Activated naive CD4-positive, alpha-beta T cell treated with anti-CD3 and anti-CD28 coated beads for 36 hours (primary cell): ENCODE data around the gene CATSPER4. TPM values are rescaled to one million over a fixed set of nuclear protein-coding genes. Genes with fewer than 3 reads are reported as not detected.

ENCODE experiments used
- CTCF ChIA-PET: fragments of 350-600 bp; sonication (Branson Sonifier 250); formaldehyde crosslinking; loops from one replicate; lab custom pipeline; 2021; ENCODE audit warnings: antibody characterized with exemption; lab: Charles Lee
- DNase-seq: peaks from one replicate; pipeline ENCODE4 v3.0.0-alpha.2; 2020
- H3K27ac Mint-ChIP-seq: one replicate; pipeline ENCODE4 v1.8.0; 2021; ENCODE audit warnings: mild to moderate bottlenecking, mixed read lengths
- H3K27me3 Mint-ChIP-seq: one replicate; pipeline ENCODE4 v1.8.0; 2021; ENCODE audit warnings: low read depth, mixed read lengths
- H3K36me3 Mint-ChIP-seq: one replicate; pipeline ENCODE4 v1.8.0; 2021; ENCODE audit warnings: low read depth, mixed read lengths
- H3K4me1 Mint-ChIP-seq: one replicate; pipeline ENCODE4 v1.8.0; 2021; ENCODE audit warnings: low read depth, mixed read lengths
- H3K4me3 Mint-ChIP-seq: one replicate; pipeline ENCODE4 v1.8.0; 2021; ENCODE audit warnings: mild to moderate bottlenecking, moderate library complexity, mixed read lengths
- H3K9me3 Mint-ChIP-seq: one replicate; pipeline ENCODE4 v1.8.0; 2021; ENCODE audit warnings: mixed read lengths
- intact Hi-C: fragments of 100-400 bp; cut with micrococcal nuclease; formaldehyde crosslinking; loops from one replicate; pipeline ENCODE4 v1.15.1; 2023
- total RNA-seq, 2 experiments: library from RNA; stranded (reverse); gene quantifications; one replicate each; pipeline ENCODE4 v1.2.3, GENCODE V29; 2021

The CATSPER4 gene
- total RNA-seq, 2 experiments from 2014 or later: not detected

DNA sequence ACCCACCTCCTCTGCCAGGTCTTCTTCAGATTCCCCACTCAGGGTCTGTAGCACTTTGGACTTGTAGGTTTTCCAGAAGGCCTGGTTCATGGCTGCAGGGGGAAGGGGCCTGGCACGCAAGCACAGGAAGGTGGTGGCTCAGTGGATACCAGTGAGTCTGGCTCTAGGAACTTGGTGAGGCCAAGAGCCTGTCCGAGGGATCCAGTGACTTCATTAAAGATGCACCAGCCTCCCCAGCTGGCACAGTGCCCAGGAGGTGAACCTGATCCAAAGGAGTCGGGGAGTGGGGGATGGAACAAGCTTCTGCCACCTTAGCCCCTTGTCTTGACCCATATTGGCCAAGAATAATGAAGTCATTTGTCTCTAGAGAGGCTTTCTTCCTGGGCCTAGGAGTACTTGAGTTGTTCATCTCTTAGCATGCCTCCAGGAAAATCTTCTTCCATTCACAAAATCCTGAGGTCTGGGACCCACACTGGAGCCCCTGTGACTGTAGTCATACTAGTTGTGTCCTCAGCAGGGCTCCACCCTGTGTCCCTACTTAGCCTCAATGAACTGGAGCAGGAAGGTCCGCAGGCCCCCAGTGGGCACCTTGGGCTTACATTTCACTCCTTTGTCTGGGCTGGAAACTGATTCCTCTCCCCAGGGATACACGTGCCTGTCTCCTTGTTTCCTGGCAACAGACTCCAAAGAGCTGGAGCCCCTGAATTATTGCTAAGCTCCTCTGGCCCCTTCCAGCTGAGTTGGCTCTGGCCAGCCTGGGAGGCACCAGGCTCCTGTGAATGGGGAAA lies 21.8 kb upstream of the CATSPER4 start, which contains the start of gene C1orf232:
C1orf232 (minus strand) TSS at position 554 of the 788 bp plus-strand sequence; CDS start at position 90, 464 bp downstream.
- CTCF ChIA-PET: interaction anchor here (0.8 to 2.1 kb wide), 6 partner anchors 10 to 223 kb away, joined by 3 to 31 read pairs (median 6); partner anchors contain the start of gene CEP85
- intact Hi-C loops: loop anchor here (1.0 kb wide), 2 partner anchors 66 to 153 kb away; partner anchors contain the start of gene CEP85
- H3K27me3 Mint-ChIP-seq: peaks cover 6% of the 10 kb centered on the region

DNA sequence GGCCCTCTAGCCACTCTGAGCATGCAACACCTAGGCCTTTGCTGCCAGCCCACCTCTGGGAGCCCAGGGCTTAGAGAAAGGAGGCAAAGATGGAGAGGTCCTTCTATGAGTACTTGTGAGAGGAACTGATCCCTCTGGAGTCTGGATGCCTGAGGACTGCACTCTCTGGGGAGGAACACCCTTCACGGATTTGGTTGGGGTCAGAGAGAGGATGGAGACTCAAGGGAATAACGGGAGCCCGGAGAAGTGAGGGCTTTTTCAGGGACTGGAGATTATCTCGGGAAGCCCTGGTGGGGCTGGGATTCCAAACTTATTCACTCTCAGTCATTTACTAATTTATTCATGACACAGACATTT lies 21.2 kb upstream of the CATSPER4 start:
- Mint-ChIP-seq H3K4me1 (peaks cover 13% of the 10 kb centered on the region), H3K27ac (no peak overlapping the region), H3K36me3 (peaks cover 5% of the 10 kb centered on the region), H3K27me3 (peaks cover 2% of the 10 kb centered on the region), H3K4me3 (peak overlapping the region; percentile 78), H3K9me3 (no peaks in the 10 kb centered on the region)
- CTCF ChIA-PET: interaction anchor here (0.8 to 2.1 kb wide), 13 partner anchors 8 to 222 kb away, joined by 3 to 31 read pairs (median 4); partner anchors contain the start of gene CEP85
- intact Hi-C loops: loop anchor here (1.0 kb wide), 2 partner anchors 65 to 152 kb away; partner anchors contain the start of gene CEP85
- no peak for DNase-seq

More for the DNA sequence above, 21.8 kb upstream of the CATSPER4 start, which contains the start of gene C1orf232:
- Mint-ChIP-seq H3K4me1 (peaks cover 15% of the 10 kb centered on the region), H3K27ac (peak within 1 kb of the TSS; percentile 60), H3K4me3 (peak within 1 kb of the TSS; percentile 78), H3K9me3 (no peaks in the 10 kb centered on the region), H3K36me3 (peaks cover 5% of the 10 kb centered on the region)
- no peak for DNase-seq

DNA sequence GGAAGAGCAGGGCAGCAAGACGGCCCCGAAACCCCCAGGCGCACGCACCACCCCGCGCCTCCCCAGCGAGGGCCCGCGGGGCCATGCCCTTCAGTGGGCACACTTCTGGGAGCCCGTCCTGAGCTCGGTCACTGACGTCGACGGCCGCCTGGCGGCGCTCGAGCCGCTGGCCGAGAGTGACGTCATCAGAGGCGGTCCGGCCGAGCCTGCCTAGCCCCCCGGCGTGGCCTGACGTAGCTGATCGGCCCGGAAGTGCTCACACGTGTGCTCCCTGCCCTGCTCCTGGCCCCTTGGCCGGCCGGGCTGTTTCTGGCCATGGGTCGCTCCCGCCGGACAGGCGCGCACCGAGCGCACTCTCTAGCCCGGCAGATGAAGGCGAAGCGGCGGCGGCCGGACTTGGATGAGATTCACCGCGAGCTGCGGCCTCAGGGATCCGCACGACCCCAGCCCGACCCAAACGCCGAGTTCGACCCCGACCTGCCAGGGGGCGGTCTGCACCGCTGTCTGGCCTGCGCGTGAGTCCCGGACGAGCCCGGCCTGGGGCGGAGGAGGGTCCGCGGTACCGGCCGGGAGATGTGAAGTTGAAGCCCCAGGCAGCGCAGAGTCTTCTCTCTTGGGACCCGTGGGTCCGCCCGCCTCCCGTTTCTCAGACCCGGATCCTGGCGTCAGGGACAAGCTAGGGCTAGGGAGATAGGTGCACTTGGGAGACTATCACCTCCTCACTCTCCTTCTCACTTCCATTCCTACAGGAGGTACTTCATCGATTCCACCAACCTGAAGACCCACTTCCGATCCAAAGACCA lies 20.5 kb upstream of the CATSPER4 start, which contains the start of gene ZNF593:
ZNF593 (plus strand) TSS at position 240 of the 803 bp plus-strand sequence; CDS start at position 316, 76 bp downstream.
- H3K27me3 Mint-ChIP-seq: no peaks in the 10 kb centered on the region
- CTCF ChIA-PET: interaction anchor here (0.6 to 2.1 kb wide), 20 partner anchors 9 to 222 kb away, joined by 3 to 31 read pairs (median 3); partner anchors contain the start of gene CEP85
- intact Hi-C loops: loop anchor here (1.0 kb wide), 2 partner anchors 64 to 151 kb away; partner anchors contain the start of gene CEP85

GRCh38 chr1:26170472-26170821 lies 20.0 kb upstream of the CATSPER4 start:
- peaks cover 8% of the 10 kb centered on the region for H3K4me1 Mint-ChIP-seq
- peak overlapping the region; percentile 78 for H3K4me3 Mint-ChIP-seq
- intact Hi-C loops: no loop called here
- peaks cover 5% of the 10 kb centered on the region for H3K36me3 Mint-ChIP-seq
- DNase-seq: no peak
- H3K27ac Mint-ChIP-seq: peak overlapping the region; percentile 14
- CTCF ChIA-PET: interaction anchor here (0.9 to 2.1 kb wide), 12 partner anchors 8 to 194 kb away, joined by 3 to 31 read pairs (median 4); partner anchors contain the start of gene CEP85
- H3K27me3 Mint-ChIP-seq: no peaks in the 10 kb centered on the region
- H3K9me3 Mint-ChIP-seq: no peaks in the 10 kb centered on the region

More for the DNA sequence above, 20.5 kb upstream of the CATSPER4 start, which contains the start of gene ZNF593:
- H3K4me3 Mint-ChIP-seq: peak within 1 kb of the TSS; percentile 78
- H3K4me1 Mint-ChIP-seq: peaks cover 8% of the 10 kb centered on the region
- H3K9me3 Mint-ChIP-seq: no peaks in the 10 kb centered on the region
- DNase-seq: peak; percentile 89
- H3K27ac Mint-ChIP-seq: peak within 1 kb of the TSS; percentile 60
- peaks cover 5% of the 10 kb centered on the region for H3K36me3 Mint-ChIP-seq

- peaks cover 8% of the 10 kb centered on the region for H3K4me1 Mint-ChIP-seq
- no peak for DNase-seq
- peaks cover 5% of the 10 kb centered on the region for H3K36me3 Mint-ChIP-seq
- no peaks in the 10 kb centered on the region for H3K9me3 Mint-ChIP-seq
- intact Hi-C loops: no loop called here
- CTCF ChIA-PET: interaction anchor here (0.6 to 1.8 kb wide), 7 partner anchors 8 to 301 kb away, joined by 3 to 5 read pairs (median 4); partner anchors contain the start of gene CEP85
- H3K27ac Mint-ChIP-seq: no peak within 1 kb of the TSS
- H3K4me3 Mint-ChIP-seq: peak within 1 kb of the TSS; percentile 78
- no peaks in the 10 kb centered on the region for H3K27me3 Mint-ChIP-seq
Measured at GRCh38 chr1:26171084-26172072, 19.0 kb upstream of the CATSPER4 start, which contains the start of gene ZNF593OS. TSS of gene ZNF593OS (minus strand) at chr1:26171832. CDS start at chr1:26171661, 171 bp downstream.

GRCh38 chr1:26175346-26175745 lies 15.1 kb upstream of the CATSPER4 start:
- Mint-ChIP-seq H3K4me1 (peaks cover 8% of the 10 kb centered on the region), H3K27ac (no peak overlapping the region), H3K4me3 (no peak overlapping the region), H3K36me3 (peaks cover 5% of the 10 kb centered on the region), H3K27me3 (no peaks in the 10 kb centered on the region), H3K9me3 (no peaks in the 10 kb centered on the region)
- intact Hi-C loops: no loop called here
- DNase-seq: no peak
- CTCF ChIA-PET: interaction anchor here (1.5 kb wide), 1 partner anchor 12 kb away, joined by 3 read pairs; no protein-coding TSS in a partner anchor

DNA sequence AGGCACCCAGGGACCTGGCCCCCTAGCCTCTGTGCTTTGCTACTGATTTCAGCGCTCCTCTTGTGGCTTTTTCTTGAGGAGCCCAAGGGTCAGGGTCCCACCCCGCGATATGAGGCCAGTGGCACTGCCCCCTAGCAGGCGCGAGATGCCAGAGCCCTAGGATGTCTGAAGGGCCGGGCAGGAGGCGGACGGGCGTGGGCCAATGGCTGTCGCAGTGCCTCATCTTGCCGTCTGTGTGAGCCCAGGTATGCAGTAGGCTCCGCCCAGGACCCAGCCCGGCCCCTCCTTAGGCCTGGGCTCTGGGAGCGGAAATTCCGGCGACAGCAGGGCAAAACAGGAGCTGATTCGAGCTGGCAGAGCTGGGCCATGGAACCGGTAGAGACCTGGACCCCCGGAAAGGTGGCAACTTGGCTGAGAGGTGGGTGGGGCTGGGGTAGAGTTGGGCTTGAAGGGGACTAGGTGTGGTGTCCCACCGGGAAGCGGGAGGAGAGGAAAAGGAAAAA lies 13.2 kb upstream of the CATSPER4 start, which contains the start of gene CNKSR1:
CNKSR1 (plus strand) TSS at position 310 of the 503 bp plus-strand sequence; CDS start at position 367, 57 bp downstream.
- Mint-ChIP-seq H3K4me3 (peak within 1 kb of the TSS; percentile 58), H3K27ac (no peak within 1 kb of the TSS), H3K9me3 (no peaks in the 10 kb centered on the region), H3K4me1 (peaks cover 3% of the 10 kb centered on the region), H3K36me3 (no peaks in the 10 kb centered on the region), H3K27me3 (no peaks in the 10 kb centered on the region)
- intact Hi-C loops: no loop called here
- DNase-seq: no peak
- CTCF ChIA-PET: interaction anchor here (0.6 to 1.5 kb wide), 3 partner anchors 32 to 244 kb away, joined by 3 to 5 read pairs (median 5); partner anchors contain the start of gene CEP85

- no peaks in the 10 kb centered on the region for H3K27me3 Mint-ChIP-seq
- H3K9me3 Mint-ChIP-seq: no peaks in the 10 kb centered on the region
- no peak for DNase-seq
- H3K4me3 Mint-ChIP-seq: no peak overlapping the region
- no peaks in the 10 kb centered on the region for H3K36me3 Mint-ChIP-seq
- intact Hi-C loops: no loop called here
- CTCF ChIA-PET: interaction anchor here (0.6 to 1.3 kb wide), 4 partner anchors 10 to 719 kb away, joined by 3 to 4 read pairs (median 4); no protein-coding TSS in a partner anchor
- H3K27ac Mint-ChIP-seq: no peak overlapping the region
- peaks cover 3% of the 10 kb centered on the region for H3K4me1 Mint-ChIP-seq
Measured at GRCh38 chr1:26180010-26180506, 10.3 kb upstream of the CATSPER4 start.

GRCh38 chr1:26181586-26182382 lies 8.6 kb upstream of the CATSPER4 start:
- Mint-ChIP-seq H3K4me1 (peaks cover 3% of the 10 kb centered on the region), H3K27ac (no peak overlapping the region), H3K27me3 (no peaks in the 10 kb centered on the region), H3K36me3 (no peaks in the 10 kb centered on the region), H3K4me3 (no peak overlapping the region), H3K9me3 (no peaks in the 10 kb centered on the region)
- intact Hi-C loops: no loop called here
- no peak for DNase-seq
- CTCF ChIA-PET: interaction anchor here (1.2 kb wide), 1 partner anchor 52 kb away, joined by 4 read pairs; the partner anchor contains the start of gene CEP85

- CTCF ChIA-PET: interaction anchor here (1.2 kb wide), 1 partner anchor 52 kb away, joined by 4 read pairs; the partner anchor contains the start of gene CEP85
- no peaks in the 10 kb centered on the region for H3K9me3 Mint-ChIP-seq
Measured at GRCh38 chr1:26182383-26182696, 8.1 kb upstream of the CATSPER4 start.

More at GRCh38 chr1:26182383-26182696, 8.1 kb upstream of the CATSPER4 start:
- Mint-ChIP-seq H3K27me3 (no peaks in the 10 kb centered on the region), H3K4me3 (no peak overlapping the region), H3K4me1 (peaks cover 3% of the 10 kb centered on the region), H3K27ac (no peak overlapping the region), H3K36me3 (no peaks in the 10 kb centered on the region)
- no peak for DNase-seq
- intact Hi-C loops: no loop called here
